Eye (tissue), 1 donor: ENCODE measurements around the gene HEYL.
"Not testable (repeated sequence)": the region's sequence is repeated elsewhere in the genome, so short reads cannot be mapped to it uniquely, and the experiment has no call there.

Experiments used
- DNase-seq: peaks from one replicate; pipeline ENCODE4 v3.0.0-alpha.2; 2015

HEYL gene

DNA sequence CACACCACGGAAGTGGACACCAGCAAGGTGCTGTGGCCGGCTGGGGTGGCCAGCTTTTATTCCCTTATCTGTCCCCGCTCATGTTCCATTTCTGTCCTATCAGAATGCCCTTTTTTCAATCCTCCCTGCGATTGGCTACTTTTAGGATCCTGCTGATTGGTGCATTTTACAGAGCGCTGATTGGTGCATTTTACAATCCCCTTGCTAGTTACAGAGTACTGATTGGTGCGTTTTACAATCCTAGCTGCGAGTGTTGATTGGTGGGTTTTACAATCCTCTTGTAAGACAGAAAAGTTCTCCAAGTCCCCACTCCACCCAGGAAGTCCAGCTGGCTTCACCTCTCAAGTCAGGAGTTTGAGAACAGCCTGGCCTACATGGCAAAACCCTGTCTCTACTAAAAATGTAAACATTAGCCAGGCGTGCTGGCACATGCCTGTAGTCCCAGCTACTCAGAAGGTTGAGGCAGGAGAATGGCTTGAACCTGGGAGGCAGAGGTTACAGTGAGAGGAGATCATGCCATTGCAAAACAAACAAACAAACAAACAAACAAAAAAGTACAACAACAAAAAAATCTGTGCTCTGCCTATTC is 37.7 kb downstream of the HEYL start:
- DNase-seq, result not testable (repeated sequence)

DNA sequence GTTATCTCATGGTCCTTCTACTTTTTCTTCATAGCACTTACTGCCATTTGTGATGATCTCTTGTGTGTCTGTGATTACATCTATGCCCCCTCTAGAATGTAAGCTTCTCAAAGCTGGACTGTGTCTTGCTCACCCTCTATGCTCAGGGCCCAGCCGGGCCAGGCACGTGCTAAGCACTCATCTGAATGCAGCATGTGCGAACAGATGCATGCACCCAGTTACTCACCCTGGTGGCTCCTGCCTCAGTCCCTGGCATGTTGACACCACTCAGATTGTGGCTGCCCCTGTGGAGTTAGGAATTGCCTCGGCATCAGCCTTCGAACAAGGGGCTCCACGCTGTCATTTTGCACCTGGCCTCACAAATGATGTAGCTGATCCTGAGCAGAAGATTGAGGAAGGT is 43.3 kb downstream of the HEYL start:
- no peak for DNase-seq

DNA sequence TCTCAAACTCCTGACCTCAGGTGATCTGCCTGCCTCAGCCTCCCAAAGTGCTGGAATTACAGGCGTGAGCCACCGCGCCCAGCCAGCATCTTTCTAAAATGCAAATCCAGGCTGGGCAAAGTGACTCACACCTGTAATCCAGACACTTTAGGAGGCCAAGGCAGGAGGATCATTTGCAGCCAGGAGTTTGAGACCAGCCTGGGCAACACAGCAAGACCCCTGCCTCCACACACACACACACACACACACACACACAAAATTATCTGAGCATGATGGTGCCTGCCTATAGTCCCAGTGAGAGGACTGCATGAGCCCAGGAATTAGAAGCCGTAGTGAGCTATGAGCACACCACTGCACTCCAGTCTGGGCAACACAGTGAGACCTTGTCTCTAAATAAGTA is 46.1 kb downstream of the HEYL start:
- DNase-seq, result no peak

DNA sequence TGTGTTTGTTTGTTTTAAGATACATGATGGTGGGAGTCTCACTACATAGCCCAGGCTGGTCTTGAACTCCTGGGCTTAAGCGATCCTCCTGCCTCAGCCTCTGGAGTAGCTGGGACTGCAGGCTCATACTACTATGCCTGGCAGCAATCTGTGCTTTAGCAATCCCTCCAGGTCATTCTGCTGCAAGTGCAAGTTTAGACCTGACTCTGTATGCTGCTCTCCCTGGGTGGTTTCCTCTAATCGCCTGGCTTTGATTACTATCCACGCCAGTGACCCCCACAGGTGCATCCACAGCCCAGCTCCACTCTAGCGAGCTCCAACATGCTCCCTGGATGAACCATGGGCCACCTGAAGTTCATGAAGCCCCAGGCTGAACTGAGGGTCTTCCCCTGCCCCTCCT is 47.4 kb downstream of the HEYL start:
- DNase-seq, result no peak

DNA sequence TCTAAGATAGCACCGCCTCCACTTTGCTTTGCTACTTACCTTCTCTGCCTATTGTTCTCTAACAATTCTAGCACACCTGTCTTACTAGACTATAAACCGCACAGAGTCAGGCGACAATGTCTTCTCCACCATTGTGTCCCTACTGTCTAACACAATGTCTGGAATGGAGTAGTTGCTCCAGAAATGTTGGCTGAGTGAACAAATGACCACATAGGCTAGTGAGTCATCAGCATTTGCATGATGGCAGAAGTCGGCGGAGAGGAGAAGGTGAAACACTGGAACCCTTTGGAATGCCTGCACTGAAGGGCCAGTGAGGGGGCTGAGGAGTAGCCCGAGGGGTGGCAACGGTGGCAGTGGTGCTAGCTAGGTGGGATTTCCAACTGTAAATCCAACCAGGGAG is 48.9 kb downstream of the HEYL start:
- no peak for DNase-seq

DNA sequence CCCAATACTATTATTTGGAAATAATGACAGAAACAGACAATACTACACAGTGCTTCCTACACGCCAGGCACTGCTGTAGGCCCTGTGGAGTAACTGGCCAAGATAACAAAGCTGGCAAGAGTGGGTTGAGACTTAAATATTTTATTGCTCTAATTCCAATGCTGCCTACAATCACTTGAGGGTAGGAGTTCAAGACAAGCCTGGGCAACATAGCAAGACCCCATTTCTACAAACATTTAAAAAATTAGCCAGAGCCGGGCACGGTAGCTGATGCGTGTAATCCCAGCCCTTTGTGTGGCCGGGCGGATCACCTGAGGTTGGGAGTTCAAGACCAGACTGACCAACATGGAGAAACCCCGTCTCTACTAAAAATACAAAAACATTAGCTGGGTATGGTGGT is 53.5 kb downstream of the HEYL start:
- DNase-seq, result no peak

DNA sequence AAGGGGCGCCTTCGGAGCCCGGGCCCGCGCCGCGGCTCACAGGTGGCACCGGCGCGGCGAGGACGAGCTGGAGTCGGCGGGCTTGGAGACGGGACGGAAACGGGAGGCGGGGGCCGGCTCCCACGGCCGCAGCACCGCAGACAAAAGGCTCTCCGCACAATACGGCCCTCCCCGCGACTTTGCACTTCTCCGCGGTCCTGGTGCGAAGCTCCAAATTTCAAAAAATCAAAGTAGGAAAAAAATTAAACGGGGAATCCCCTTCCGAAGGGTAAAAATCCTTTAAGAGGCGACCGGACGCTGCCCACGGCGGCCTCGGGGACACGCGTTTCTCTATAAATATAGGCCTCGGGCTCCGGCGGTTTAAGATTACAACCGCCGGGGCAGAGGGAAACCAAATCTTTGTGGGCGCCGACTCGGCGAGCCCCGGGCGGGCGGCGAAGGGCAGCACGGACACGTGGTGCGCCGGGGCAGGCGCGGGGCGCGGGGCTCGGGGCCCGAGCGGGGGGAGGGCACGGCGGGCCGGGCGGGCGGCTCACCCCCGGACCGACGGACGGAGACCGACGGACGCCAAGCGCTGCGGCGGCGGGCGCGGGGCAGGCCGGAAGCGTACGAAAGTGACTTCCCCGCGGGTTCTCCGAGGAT is 63.3 kb downstream of the HEYL start:
- DNase-seq, result peak; percentile 53

DNA sequence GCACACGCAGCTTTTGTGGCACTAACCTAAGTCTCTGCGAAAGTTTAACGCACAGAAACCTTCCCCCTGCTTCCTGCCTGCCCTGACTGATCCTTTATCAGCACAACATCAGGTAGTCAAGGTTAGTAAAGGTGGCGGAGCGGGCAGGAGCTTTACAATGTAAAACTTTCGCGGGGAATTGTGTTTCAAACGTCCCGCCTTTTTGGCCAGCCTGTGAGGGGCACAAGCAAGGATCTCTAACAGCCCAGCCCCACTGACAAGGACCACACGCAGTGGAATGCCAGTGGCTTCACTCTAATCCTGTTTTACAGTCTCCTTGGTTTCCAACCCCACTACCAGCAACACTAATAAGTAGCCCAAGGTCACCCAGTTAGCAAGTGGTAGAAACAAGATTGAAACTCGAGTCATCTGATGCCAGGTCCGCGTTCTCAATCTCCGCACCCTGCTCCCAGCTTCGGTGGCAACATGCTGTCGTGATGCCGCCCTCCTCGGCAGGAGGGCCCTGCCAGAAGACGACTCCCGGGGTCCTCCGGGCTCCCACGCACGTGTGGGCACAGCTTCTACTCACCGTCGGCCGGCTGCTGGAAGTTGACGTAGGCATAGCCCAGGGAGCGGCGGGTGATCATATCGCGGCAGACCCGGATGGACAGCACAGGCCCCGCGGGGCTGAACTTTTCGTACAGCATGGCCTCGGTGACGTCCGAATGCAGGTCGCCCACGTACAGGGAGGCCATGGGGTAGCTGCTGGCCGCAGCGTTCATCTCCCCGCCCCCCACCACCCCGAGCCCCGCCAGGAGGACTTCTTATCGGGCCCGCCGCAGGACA is 64.0 kb downstream of the HEYL start:
- DNase-seq, result peak; percentile 68

DNA sequence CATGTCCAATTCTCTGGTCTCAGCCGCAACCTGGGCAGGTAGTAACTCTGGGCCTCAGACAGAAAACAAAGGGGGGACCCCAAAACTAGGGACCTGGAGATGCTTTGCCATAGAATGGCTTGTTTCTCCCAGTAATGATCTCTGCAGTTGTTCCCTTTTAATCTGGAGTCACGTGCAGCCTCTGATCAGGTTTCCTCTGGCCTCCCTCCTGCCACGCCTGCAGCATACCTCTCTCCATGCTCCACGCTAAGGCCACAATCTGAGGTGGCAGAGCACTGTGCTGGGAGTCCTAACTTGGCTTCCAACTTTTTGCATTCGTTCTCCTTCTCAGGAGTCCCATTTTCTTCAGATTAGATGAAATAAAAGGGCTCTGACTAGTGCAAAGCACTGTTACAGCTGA is 64.8 kb downstream of the HEYL start:
- peak; percentile 18 for DNase-seq
